PC-9 (cell line): ENCODE data around the gene ZNF358. TPM values are rescaled to one million over a fixed set of nuclear protein-coding genes. Genes with fewer than 3 reads are reported as not detected.

Experiments used
- BruUV-seq: library from RNA; stranded (reverse); fragments of 400-500 nt; replicated peaks from 2 replicates; lab custom pipeline; 2021; lab: Mats Ljungman, UMichigan
- CTCF ChIA-PET: fragments of 300-600 bp; sonication (Branson Sonifier 250); formaldehyde crosslinking; loops from one replicate; lab custom pipeline; 2022; ENCODE audit warnings: antibody characterized with exemption; lab: Charles Lee
- POLR2A ChIA-PET: fragments of 300-600 bp; sonication (Branson Sonifier 250); formaldehyde crosslinking; loops from one replicate; lab custom pipeline; 2022; ENCODE audit warnings: antibody characterized with exemption; ENCODE audit not compliant: unreplicated experiment; lab: Charles Lee
- DNase-seq, 2 experiments: peaks; one replicate each; pipeline versions ENCODE4 v3.0.0 to v3.0.0-alpha.2; 2015 to 2022; ENCODE audit warnings: mixed read lengths in 1 of 2
- H2AFZ ChIP-seq: fragments of 200-600 bp; sonication (generic); 2 replicates; pipeline ENCODE4 v1.8.1; 2017; ENCODE audit warnings: antibody characterized with exemption
- H3F3A ChIP-seq: fragments of 200-600 bp; sonication (generic); 2 replicates; pipeline ENCODE4 v1.8.1; 2017; ENCODE audit warnings: antibody characterized with exemption, mild to moderate bottlenecking, low read depth; ENCODE audit not compliant: insufficient read depth
- H3K27ac ChIP-seq: fragments of 200-600 bp; sonication (generic); 2 replicates; pipeline ENCODE4 v1.6.1; 2016; ENCODE audit warnings: mixed run types
- H3K27me3 ChIP-seq: fragments of 200-600 bp; sonication (generic); 2 replicates; pipeline ENCODE4 v1.6.1; 2016; ENCODE audit warnings: low read depth, mixed run types; ENCODE audit not compliant: insufficient read depth
- H3K36me3 ChIP-seq: fragments of 200-600 bp; sonication (generic); 2 replicates; pipeline ENCODE4 v1.6.1; 2016; ENCODE audit warnings: low read depth, mixed run types
- H3K4me1 ChIP-seq: fragments of 200-600 bp; sonication (generic); replicated peaks from 2 replicates; pipeline ENCODE4 v1.6.1; 2016; ENCODE audit warnings: mixed run types; ENCODE audit not compliant: insufficient read depth
- H3K4me2 ChIP-seq: fragments of 200-600 bp; sonication (generic); 2 replicates; pipeline ENCODE4 v1.6.1; 2017; ENCODE audit warnings: mixed run types
- H3K4me3 ChIP-seq: fragments of 200-600 bp; sonication (generic); 2 replicates; pipeline ENCODE4 v1.6.1; 2016; ENCODE audit warnings: mixed run types
- H3K79me2 ChIP-seq: fragments of 200-600 bp; sonication (generic); 2 replicates; pipeline ENCODE4 v1.6.1; 2017; ENCODE audit warnings: low read depth, mixed run types
- H3K9me2 ChIP-seq: fragments of 200-600 bp; sonication (generic); 2 replicates; pipeline ENCODE4 v1.8.1; 2017; ENCODE audit warnings: mild to moderate bottlenecking; ENCODE audit not compliant: insufficient read depth
- H3K9me3 ChIP-seq: fragments of 200-600 bp; sonication (generic); 2 replicates; pipeline ENCODE4 v1.8.1; 2016; ENCODE audit warnings: low read depth; ENCODE audit not compliant: insufficient read depth
- H4K20me1 ChIP-seq: fragments of 200-600 bp; sonication (generic); 2 replicates; pipeline ENCODE4 v1.8.1; 2017; ENCODE audit not compliant: insufficient read depth
- CTCF ChIP-seq: fragments of 200-600 bp; sonication (generic); conservative IDR thresholded peaks from 2 replicates; pipeline ENCODE4 v1.6.1; 2017; ENCODE audit warnings: mixed run types, antibody characterized with exemption, mild to moderate bottlenecking, moderate library complexity
- EZH2 ChIP-seq: fragments of 200-600 bp; sonication (generic); IDR thresholded peaks from 2 replicates; pipeline ENCODE4 v1.8.0; 2017; ENCODE audit warnings: antibody characterized with exemption, low read depth
- intact Hi-C: fragments of 100-400 bp; cut with micrococcal nuclease; formaldehyde crosslinking; loops from one replicate; pipeline ENCODE4 v1.10.0; 2022; ENCODE audit not compliant: unreplicated experiment
- total RNA-seq: library from RNA; stranded (reverse); gene quantifications from 2 replicates; pipeline ENCODE4 v1.2.3, GENCODE V29; 2021

The ZNF358 gene
- total RNA-seq, 1 experiment from 2014 or later = 60.7 TPM

- Histone ChIP-seq H3K27me3 (no peaks in the 10 kb centered on the region), H3F3A (peaks cover 20% of the 10 kb centered on the region; the same call in 1 of the 2 replicates), H3K36me3 (peaks cover 8% of the 10 kb centered on the region), H3K9me2 (no peaks in the 10 kb centered on the region), H3K4me2 (no peak overlapping the region), H3K27ac (no peak overlapping the region), H3K9me3 (no peaks in the 10 kb centered on the region), H2AFZ (no peak overlapping the region), H3K4me3 (no peak overlapping the region), H3K79me2 (no peaks in the 10 kb centered on the region), H4K20me1 (no peaks in the 10 kb centered on the region), H3K4me1 (peaks cover 15% of the 10 kb centered on the region)
- POLR2A ChIA-PET = interaction anchor here (0.6 kb wide), 1 partner anchor 324 kb away, joined by 5 read pairs; no protein-coding TSS in a partner anchor
- no peak for DNase-seq
- CTCF ChIA-PET = no interaction called here
- no TSS peak for BruUV-seq
- intact Hi-C loops = no loop called here
- TF ChIP-seq EZH2 = no peak
- no peak for TF ChIP-seq CTCF
These were observed 40.2 kb upstream of the ZNF358 start for GRCh38 chr19:7475665-7476064.

GRCh38 chr19:7476241-7476640 lies 39.7 kb upstream of the ZNF358 start:
- TF ChIP-seq CTCF (no peak), EZH2 (no peak)
- Histone ChIP-seq H3K9me3 (no peaks in the 10 kb centered on the region), H3F3A (peaks cover 26% of the 10 kb centered on the region; the same call in 1 of the 2 replicates), H3K4me2 (no peak overlapping the region), H4K20me1 (no peaks in the 10 kb centered on the region), H2AFZ (no peak overlapping the region), H3K79me2 (no peaks in the 10 kb centered on the region), H3K9me2 (no peaks in the 10 kb centered on the region), H3K36me3 (peaks cover 4% of the 10 kb centered on the region; the same call in 1 of the 2 replicates), H3K27me3 (no peaks in the 10 kb centered on the region), H3K4me3 (no peak overlapping the region), H3K27ac (no peak overlapping the region), H3K4me1 (peaks cover 20% of the 10 kb centered on the region)
- ChIA-PET CTCF (no interaction called here), POLR2A (interaction anchor here (0.6 kb wide), 1 partner anchor 323 kb away, joined by 5 read pairs; no protein-coding TSS in a partner anchor)
- intact Hi-C loops = no loop called here
- BruUV-seq = no TSS peak
- DNase-seq = no peak

- Histone ChIP-seq H3F3A (peaks cover 24% of the 10 kb centered on the region; the same call in 1 of the 2 replicates), H3K36me3 (peaks cover 2% of the 10 kb centered on the region; the same call in 1 of the 2 replicates), H3K27ac (no peak overlapping the region), H3K27me3 (no peaks in the 10 kb centered on the region), H3K9me3 (no peaks in the 10 kb centered on the region), H3K9me2 (no peaks in the 10 kb centered on the region), H4K20me1 (no peaks in the 10 kb centered on the region), H3K4me2 (no peak overlapping the region), H3K79me2 (no peaks in the 10 kb centered on the region), H2AFZ (no peak overlapping the region), H3K4me1 (peaks cover 20% of the 10 kb centered on the region), H3K4me3 (no peak overlapping the region)
- TF ChIP-seq EZH2 (no peak), CTCF (no peak)
- ChIA-PET CTCF (no interaction called here), POLR2A (no interaction called here)
- no TSS peak for BruUV-seq
- intact Hi-C loops = no loop called here
- DNase-seq = no peak
These were observed 39.0 kb upstream of the ZNF358 start for GRCh38 chr19:7476777-7477494.
